MG63 (cell line): ENCODE measurements around the gene PSENEN. TPM values are rescaled to one million over a fixed set of nuclear protein-coding genes. Genes with fewer than 3 reads are reported as not detected.

Experiments used
- DNase-seq: peaks from one replicate; pipeline ENCODE4 v3.0.0-alpha.2; 2020
- H3K27me3 ChIP-seq: fragments of 250-450 bp; sonication (Bioruptor Pico); 2 replicates; pipeline ENCODE4 v1.5.1; 2020; ENCODE audit warnings: mild to moderate bottlenecking, moderate library complexity
- H3K36me3 ChIP-seq: fragments of 250-450 bp; sonication (Bioruptor Pico); 2 replicates; pipeline ENCODE4 v1.5.1; 2020; ENCODE audit warnings: mild to moderate bottlenecking, moderate library complexity
- H3K4me3 ChIP-seq: fragments of 250-450 bp; sonication (Bioruptor Pico); 2 replicates; pipeline ENCODE4 v1.5.1; 2020; ENCODE audit warnings: mild to moderate bottlenecking, moderate library complexity
- H3K9me3 ChIP-seq: fragments of 250-450 bp; sonication (Bioruptor Pico); 2 replicates; pipeline ENCODE4 v1.5.1; 2020; ENCODE audit warnings: mild to moderate bottlenecking, moderate library complexity
- total RNA-seq: library from RNA; depleted of rRNA; stranded (reverse); fragments of >200 nt; shearing (Covaris generic); gene quantifications from 2 replicates; pipeline ENCODE4 v1.2.3, GENCODE V29; 2014; ENCODE audit warnings: low replicate concordance

Gene PSENEN
- total RNA-seq, 1 experiment from 2014 or later, result 76.2 TPM

DNA sequence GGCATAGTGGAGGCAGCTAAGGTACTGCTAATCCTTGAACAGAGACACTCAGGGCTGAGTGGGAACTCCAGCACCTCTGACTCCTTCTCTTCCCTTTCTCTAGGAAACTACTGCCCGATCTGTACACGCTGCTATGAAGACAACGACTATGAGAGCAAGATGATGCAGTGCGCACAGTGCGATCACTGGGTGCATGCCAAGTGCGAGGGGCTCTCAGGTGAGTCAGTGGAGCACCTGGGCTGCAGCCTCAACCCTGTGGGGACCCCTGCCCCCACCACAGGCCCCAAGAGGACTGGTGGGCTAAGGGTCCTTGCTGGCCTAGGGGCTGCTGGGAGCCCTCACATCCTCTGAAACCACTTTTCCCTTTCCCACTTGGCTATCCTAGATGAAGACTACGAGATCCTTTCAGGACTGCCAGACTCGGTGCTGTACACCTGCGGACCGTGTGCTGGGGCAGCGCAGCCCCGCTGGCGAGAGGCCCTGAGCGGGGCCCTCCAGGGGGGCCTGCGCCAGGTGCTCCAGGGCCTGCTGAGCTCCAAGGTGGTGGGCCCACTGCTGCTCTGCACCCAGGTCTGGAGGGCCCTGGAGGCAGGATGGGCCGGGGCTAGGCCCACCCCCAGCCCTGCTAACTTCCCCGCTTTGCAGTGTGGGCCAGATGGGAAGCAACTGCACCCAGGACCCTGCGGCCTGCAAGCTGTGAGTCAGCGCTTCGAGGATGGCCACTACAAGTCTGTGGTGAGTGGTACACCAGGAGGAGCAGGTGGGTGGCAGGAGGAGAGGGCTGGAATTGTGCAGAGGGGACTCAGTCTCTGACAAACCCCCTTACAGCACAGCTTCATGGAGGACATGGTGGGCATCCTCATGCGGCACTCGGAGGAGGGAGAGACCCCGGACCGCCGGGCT is 18.1 kb upstream of the PSENEN start:
- no peak for DNase-seq
- H3K27me3 ChIP-seq, result no peaks in the 10 kb centered on the region

GRCh38 chr19:35727956-35728706 is 17.3 kb upstream of the PSENEN start:
- no peak for DNase-seq
- H3K4me3 ChIP-seq, result no peak overlapping the region
- no peaks in the 10 kb centered on the region for H3K27me3 ChIP-seq
- H3K9me3 ChIP-seq, result no peaks in the 10 kb centered on the region
- H3K36me3 ChIP-seq, result peaks cover 97% of the 10 kb centered on the region

More for the DNA sequence above, 18.1 kb upstream of the PSENEN start:
- H3K36me3 ChIP-seq, result peaks cover 99% of the 10 kb centered on the region
- no peak overlapping the region for H3K4me3 ChIP-seq
- no peaks in the 10 kb centered on the region for H3K9me3 ChIP-seq

DNA sequence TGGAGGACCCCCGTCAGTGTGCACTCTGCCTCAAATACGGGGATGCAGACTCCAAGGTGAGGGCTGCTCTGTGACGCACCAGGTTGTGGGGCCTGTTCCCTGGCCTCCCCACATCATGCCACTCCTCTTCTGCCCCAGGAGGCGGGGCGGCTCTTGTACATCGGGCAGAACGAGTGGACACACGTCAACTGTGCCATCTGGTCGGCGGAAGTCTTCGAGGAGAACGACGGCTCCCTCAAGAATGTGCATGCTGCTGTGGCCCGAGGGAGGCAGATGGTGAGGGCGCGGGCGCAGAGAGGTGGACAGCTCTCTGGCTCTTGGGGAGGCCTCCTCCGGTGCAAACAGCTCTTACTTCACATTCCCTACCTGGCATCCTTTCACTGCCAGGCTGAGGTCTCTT is 16.4 kb upstream of the PSENEN start:
- no peak for DNase-seq
- Histone ChIP-seq H3K9me3 (no peaks in the 10 kb centered on the region), H3K4me3 (no peak overlapping the region), H3K27me3 (no peaks in the 10 kb centered on the region), H3K36me3 (peaks cover 95% of the 10 kb centered on the region)

GRCh38 chr19:35729763-35730162 is 15.7 kb upstream of the PSENEN start:
- Histone ChIP-seq H3K27me3 (no peaks in the 10 kb centered on the region), H3K4me3 (no peak overlapping the region), H3K36me3 (peaks cover 95% of the 10 kb centered on the region), H3K9me3 (no peaks in the 10 kb centered on the region)
- DNase-seq, result no peak

DNA sequence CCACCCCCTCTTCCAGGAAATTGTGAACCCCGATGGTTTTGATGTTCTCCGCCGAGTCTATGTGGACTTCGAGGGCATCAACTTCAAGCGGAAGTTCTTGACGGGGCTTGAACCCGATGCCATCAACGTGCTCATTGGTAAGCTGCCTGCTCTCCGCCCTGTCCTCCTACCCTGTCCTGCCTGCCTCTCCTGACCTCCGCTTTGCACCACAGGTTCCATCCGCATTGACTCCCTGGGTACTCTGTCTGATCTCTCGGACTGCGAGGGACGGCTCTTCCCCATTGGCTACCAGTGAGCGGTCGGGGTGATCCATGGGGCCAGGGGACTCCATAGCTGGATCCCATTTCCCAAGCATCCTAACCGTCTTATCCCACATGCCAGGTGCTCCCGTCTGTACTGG is 15.1 kb upstream of the PSENEN start:
- H3K4me3 ChIP-seq, result no peak overlapping the region
- no peaks in the 10 kb centered on the region for H3K9me3 ChIP-seq
- no peaks in the 10 kb centered on the region for H3K27me3 ChIP-seq
- peaks cover 91% of the 10 kb centered on the region for H3K36me3 ChIP-seq
- no peak for DNase-seq

- H3K27me3 ChIP-seq, result no peaks in the 10 kb centered on the region
- DNase-seq, result no peak
- H3K9me3 ChIP-seq, result no peaks in the 10 kb centered on the region
- H3K4me3 ChIP-seq, result no peak overlapping the region
- peaks cover 89% of the 10 kb centered on the region for H3K36me3 ChIP-seq
Measured at GRCh38 chr19:35731353-35731752, 14.1 kb upstream of the PSENEN start.

DNA sequence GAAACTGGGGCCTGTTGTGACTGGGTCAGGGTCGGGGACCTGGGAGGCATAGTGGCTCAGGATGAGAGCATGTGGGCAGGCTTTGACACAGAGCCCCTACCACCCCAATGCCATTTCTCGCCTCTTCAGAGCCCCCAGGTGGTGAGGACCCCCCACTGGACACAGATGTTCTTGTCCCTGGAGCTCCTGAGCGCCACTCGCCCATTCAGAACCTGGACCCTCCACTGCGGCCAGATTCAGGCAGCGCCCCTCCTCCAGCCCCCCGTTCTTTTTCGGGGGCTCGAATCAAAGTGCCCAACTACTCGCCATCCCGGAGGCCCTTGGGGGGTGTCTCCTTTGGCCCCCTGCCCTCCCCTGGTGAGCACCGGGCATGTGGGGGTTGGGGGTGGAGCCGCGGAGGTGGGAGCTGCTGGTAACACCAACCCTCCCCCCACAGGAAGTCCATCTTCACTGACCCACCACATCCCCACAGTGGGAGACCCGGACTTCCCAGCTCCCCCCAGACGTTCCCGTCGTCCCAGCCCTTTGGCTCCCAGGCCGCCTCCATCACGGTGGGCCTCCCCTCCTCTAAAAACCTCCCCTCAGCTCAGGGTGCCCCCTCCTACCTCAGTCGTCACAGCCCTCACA is 13.6 kb upstream of the PSENEN start:
- Histone ChIP-seq H3K9me3 (no peaks in the 10 kb centered on the region), H3K27me3 (no peaks in the 10 kb centered on the region), H3K36me3 (peaks cover 91% of the 10 kb centered on the region), H3K4me3 (no peak overlapping the region)
- no peak for DNase-seq

- DNase-seq, result no peak
- Histone ChIP-seq H3K27me3 (no peaks in the 10 kb centered on the region), H3K4me3 (no peak overlapping the region), H3K36me3 (peaks cover 91% of the 10 kb centered on the region), H3K9me3 (no peaks in the 10 kb centered on the region)
Measured at GRCh38 chr19:35732540-35733179, 12.8 kb upstream of the PSENEN start.

DNA sequence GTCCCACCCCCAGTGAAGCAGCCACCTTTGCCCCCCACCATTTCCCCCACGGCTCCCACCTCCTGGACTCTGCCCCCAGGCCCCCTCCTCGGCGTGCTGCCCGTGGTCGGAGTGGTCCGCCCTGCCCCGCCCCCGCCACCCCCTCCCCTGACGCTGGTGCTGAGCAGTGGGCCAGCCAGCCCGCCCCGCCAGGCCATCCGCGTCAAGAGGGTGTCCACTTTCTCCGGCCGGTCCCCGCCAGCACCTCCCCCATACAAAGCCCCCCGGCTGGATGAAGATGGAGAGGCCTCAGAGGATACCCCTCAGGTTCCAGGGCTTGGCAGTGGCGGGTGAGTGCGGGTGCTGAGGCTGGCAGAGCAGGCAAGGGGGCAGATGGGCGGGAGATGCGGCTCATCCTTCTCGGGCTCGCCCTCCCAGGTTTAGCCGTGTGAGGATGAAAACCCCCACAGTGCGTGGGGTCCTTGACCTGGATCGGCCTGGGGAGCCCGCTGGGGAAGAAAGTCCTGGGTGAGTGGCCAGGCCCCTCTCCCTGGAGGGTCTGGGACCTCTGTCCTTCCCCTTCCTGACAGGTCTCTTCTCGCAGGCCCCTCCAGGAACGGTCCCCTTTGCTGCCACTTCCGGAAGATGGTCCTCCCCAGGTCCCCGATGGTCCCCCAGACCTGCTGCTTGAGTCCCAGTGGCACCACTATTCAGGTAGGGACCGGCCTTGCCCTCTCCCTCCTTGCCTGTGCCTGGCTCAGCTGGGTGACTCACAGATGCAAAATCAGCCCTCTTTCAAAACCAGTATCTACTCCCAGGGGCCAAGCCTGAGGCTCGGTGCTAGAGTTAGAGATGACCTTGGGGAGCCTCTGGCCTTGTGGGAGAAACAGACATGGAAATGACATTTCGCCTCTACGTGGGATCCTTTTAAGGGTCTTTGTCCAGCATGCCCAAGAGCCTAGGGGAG is 12.0 kb upstream of the PSENEN start:
- peaks cover 91% of the 10 kb centered on the region for H3K36me3 ChIP-seq
- DNase-seq, result no peak
- H3K9me3 ChIP-seq, result no peaks in the 10 kb centered on the region
- no peaks in the 10 kb centered on the region for H3K27me3 ChIP-seq
- no peak overlapping the region for H3K4me3 ChIP-seq

GRCh38 chr19:35734273-35734672 is 11.2 kb upstream of the PSENEN start:
- Histone ChIP-seq H3K27me3 (no peaks in the 10 kb centered on the region), H3K9me3 (no peaks in the 10 kb centered on the region), H3K4me3 (no peak overlapping the region), H3K36me3 (peaks cover 90% of the 10 kb centered on the region)
- DNase-seq, result no peak

DNA sequence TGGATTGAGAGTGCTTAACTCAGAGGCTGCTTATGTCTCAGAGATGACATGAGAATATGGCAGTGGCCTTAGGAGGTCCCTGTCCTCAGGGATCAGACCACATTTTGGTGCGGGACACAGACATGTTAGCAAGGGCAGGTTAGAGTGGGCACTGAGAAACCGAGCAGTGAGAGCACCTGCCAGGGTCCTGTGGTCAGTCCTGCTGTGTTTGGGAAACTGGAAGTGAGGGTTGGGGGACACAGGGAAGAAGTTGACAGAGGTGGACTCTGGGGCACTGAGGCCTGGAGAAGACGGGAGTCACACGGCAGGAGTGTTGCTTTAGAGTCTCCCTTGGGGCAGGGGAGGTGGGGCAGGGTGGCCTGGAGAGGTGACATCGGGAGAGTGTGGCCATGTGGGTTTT is 10.6 kb upstream of the PSENEN start:
- Histone ChIP-seq H3K36me3 (peaks cover 84% of the 10 kb centered on the region), H3K27me3 (no peaks in the 10 kb centered on the region), H3K9me3 (no peaks in the 10 kb centered on the region), H3K4me3 (no peak overlapping the region)
- DNase-seq, result no peak

DNA sequence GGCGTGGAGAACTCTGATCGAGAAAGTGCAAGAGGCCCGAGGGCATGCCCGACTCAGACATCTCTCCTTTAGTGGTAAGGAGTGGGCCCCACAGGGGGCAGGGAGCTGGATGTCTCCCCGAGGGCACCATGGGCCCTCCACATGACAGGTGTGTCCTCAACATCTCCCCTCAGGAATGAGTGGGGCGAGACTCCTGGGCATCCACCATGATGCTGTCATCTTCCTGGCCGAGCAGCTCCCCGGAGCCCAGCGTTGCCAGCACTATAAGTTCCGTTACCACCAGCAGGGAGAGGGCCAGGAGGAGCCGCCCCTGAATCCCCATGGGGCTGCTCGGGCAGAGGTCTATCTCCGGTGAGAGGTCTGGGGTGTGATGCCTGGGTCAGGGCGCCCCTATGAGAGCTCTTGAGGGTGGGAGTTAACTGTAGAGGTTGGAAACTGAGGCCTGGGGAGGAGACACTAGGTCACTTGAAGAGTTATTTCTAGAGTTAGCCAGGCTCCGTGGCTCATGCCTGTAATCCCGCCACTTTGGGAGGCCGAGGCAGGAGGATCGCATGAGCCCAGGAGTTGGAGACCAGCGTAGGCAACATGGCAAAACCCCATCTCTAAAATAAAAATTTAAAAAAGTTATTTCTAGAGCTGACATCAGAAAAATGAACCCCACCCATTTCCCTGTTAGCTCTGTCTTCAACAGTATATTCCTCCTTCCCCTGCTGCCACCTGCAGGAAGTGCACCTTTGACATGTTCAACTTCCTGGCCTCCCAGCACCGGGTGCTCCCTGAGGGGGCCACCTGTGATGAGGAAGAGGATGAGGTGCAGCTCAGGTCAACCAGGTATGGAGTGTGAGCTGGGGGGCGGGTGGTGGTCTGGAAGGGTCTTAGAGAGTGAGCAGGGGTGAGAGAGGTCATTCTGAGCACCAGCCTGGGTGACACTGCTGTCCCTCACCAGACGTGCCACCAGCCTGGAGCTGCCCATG is 8.3 kb upstream of the PSENEN start:
- Histone ChIP-seq H3K36me3 (peaks cover 61% of the 10 kb centered on the region), H3K27me3 (no peaks in the 10 kb centered on the region), H3K9me3 (no peaks in the 10 kb centered on the region), H3K4me3 (no peak overlapping the region)
- no peak for DNase-seq

DNA sequence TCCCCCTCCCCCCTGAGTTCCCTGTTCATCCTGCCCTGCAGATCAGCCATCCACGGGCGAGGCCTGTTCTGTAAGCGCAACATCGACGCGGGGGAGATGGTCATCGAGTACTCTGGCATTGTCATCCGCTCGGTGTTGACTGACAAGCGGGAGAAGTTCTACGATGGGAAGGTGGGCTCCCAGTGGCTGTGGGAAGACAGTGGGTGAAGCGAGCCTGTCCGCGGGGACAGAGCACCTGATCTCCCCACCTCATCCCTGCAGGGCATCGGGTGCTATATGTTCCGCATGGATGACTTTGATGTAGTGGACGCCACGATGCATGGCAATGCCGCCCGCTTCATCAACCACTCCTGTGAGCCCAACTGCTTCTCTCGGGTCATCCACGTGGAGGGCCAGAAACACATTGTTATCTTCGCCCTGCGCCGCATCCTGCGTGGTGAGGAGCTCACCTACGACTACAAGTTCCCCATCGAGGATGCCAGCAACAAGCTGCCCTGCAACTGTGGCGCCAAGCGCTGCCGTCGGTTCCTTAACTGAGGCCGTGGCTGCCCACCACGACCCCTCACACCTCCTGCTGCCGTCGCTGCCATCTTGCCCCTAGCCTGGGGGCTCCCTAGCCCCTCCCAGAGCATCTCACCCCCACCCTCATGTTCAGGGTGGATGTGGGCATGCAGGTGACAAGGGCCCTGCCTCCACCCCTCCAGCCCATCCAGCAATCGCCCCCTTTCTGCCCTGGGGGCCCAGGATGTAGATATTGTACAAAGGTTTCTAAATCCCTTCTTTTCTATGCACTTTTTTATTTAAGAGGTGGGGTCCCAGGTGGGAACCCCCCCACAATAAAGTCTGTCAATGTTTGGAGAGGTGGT is 7.2 kb upstream of the PSENEN start:
- no peak for DNase-seq
- Histone ChIP-seq H3K9me3 (no peaks in the 10 kb centered on the region), H3K4me3 (no peak overlapping the region), H3K27me3 (no peaks in the 10 kb centered on the region), H3K36me3 (peaks cover 53% of the 10 kb centered on the region)

DNA sequence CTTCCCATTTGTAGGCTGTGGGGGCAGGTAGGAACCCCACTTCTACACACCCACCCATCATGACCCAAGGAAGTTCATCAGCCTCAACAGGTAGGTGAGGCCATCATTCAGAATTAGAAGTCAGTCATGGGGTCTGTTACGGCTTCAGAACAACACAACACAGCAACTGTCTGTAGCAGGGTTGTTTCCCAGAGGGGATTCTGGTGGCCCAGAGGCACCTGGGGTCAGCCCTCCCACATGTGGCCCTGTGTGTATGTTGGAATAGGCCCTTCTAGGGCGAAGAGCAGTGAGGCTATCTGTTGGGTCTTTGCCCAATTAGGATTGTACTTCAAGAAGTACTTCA is 6.6 kb upstream of the PSENEN start:
- H3K9me3 ChIP-seq, result no peaks in the 10 kb centered on the region
- H3K36me3 ChIP-seq, result peaks cover 49% of the 10 kb centered on the region
- DNase-seq, result no peak
- no peaks in the 10 kb centered on the region for H3K27me3 ChIP-seq
- H3K4me3 ChIP-seq, result no peak overlapping the region
